ENCODE results near the gene TRIM41.

GRCh38 chr5:181212934-181213333, 10.1 kb upstream of the TRIM41 start:
- no peak for TF ChIP-seq EZH2 (IDR thresholded peaks at IDR 0.05; ENCODE audit: borderline replicate concordance, low read length)
- TF ChIP-seq CTCF (conservative IDR thresholded peaks at IDR 0.05 in 1 of 2, IDR thresholded peaks at IDR 0.05 in 1 of 2; ENCODE audit: extremely low read depth in 1 of 2, insufficient read depth in 1 of 2, low read depth in 1 of 2, low read length in 2 of 2): no peak
